ENCODE results near the gene ESRRB.

Gene ESRRB

GRCh38 chr14:76343386-76343785, 32.6 kb upstream of the ESRRB start:
- H3K4me3 ChIP-seq (replicated peaks; ENCODE audit: low read depth, low read length): no peak overlapping the region
- no peak for TF ChIP-seq CTCF (IDR thresholded peaks at IDR 0.05; ENCODE audit: low read length, missing control alignments)
- DNase-seq (ENCODE audit: low read depth): no peak

GRCh38 chr14:76346391-76347160, 29.4 kb upstream of the ESRRB start:
- no peak overlapping the region for H3K4me3 ChIP-seq (replicated peaks; ENCODE audit: low read depth, low read length)
- no peak for TF ChIP-seq CTCF (IDR thresholded peaks at IDR 0.05; ENCODE audit: low read length, missing control alignments)
- DNase-seq (ENCODE audit: low read depth): no peak

GRCh38 chr14:76348898-76349297, 27.0 kb upstream of the ESRRB start:
- TF ChIP-seq CTCF (IDR thresholded peaks at IDR 0.05; ENCODE audit: low read length, missing control alignments): no peak
- DNase-seq (ENCODE audit: low read depth): peak; percentile 59
- no peak overlapping the region for H3K4me3 ChIP-seq (replicated peaks; ENCODE audit: low read depth, low read length)

GRCh38 chr14:76349993-76350392, 25.9 kb upstream of the ESRRB start:
- H3K4me3 ChIP-seq (replicated peaks; ENCODE audit: low read depth, low read length): no peak overlapping the region
- no peak for DNase-seq (ENCODE audit: low read depth)
- TF ChIP-seq CTCF (IDR thresholded peaks at IDR 0.05; ENCODE audit: low read length, missing control alignments): no peak

- no peak for TF ChIP-seq CTCF (IDR thresholded peaks at IDR 0.05; ENCODE audit: low read length, missing control alignments)
- no peak for DNase-seq (ENCODE audit: low read depth)
- no peak overlapping the region for H3K4me3 ChIP-seq (replicated peaks; ENCODE audit: low read depth, low read length)
These were observed 25.3 kb upstream of the ESRRB start for GRCh38 chr14:76350671-76351070.

GRCh38 chr14:76351941-76352340, 24.0 kb upstream of the ESRRB start:
- no peak overlapping the region for H3K4me3 ChIP-seq (replicated peaks; ENCODE audit: low read depth, low read length)
- no peak for DNase-seq (ENCODE audit: low read depth)
- TF ChIP-seq CTCF (IDR thresholded peaks at IDR 0.05; ENCODE audit: low read length, missing control alignments): no peak

Measured in fibroblast of pulmonary artery (primary cell).